ENCODE results near the gene GAP43.

GAP43 gene

GRCh38 chr3:115766587-115767482, 143.5 kb downstream of the GAP43 start:
- DNase-seq: no peak

- DNase-seq: no peak
These were observed 145.4 kb downstream of the GAP43 start for GRCh38 chr3:115768661-115769060.
